ENCODE results near the gene STK24. TPM values are rescaled to one million over a fixed set of nuclear protein-coding genes. Genes with fewer than 3 reads are reported as not detected.
A peak's percentile ranks its signal among the peaks of the same experiment; 100 is the strongest.

The STK24 gene
- total RNA-seq, 4 donors from 2014 or later, result 55.3 to 96.3 (median 83.9) TPM

DNA sequence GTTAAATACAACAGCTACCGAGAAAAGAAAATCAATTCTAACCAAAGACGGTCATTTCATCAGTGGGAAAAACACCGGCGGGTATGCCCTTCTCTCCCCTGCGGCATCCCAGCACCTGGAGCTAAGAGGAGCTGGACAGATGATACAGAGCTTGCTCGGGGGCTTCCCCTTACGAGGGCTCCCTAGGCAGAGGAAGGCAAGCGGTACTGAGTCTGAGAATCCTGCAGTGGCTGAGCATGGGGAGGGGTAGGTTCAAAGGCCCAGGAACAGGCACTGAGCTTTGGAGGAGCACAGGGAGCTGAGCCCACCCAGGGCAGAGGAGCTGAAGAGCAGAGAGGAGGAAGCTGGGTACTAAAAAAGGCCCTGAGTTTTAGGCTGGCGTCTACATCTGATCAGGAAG is 12.7 kb downstream of the STK24 start:
- TF ChIP-seq, protein P1, sequence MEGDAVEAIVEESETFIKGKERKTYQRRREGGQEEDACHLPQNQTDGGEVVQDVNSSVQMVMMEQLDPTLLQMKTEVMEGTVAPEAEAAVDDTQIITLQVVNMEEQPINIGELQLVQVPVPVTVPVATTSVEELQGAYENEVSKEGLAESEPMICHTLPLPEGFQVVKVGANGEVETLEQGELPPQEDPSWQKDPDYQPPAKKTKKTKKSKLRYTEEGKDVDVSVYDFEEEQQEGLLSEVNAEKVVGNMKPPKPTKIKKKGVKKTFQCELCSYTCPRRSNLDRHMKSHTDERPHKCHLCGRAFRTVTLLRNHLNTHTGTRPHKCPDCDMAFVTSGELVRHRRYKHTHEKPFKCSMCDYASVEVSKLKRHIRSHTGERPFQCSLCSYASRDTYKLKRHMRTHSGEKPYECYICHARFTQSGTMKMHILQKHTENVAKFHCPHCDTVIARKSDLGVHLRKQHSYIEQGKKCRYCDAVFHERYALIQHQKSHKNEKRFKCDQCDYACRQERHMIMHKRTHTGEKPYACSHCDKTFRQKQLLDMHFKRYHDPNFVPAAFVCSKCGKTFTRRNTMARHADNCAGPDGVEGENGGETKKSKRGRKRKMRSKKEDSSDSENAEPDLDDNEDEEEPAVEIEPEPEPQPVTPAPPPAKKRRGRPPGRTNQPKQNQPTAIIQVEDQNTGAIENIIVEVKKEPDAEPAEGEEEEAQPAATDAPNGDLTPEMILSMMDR (IDR thresholded peaks at IDR 0.05), result no peak
- no peak for DNase-seq (ENCODE audit: low spot score)
- no peak for ATAC-seq (ENCODE audit: low FRiP score)

DNA sequence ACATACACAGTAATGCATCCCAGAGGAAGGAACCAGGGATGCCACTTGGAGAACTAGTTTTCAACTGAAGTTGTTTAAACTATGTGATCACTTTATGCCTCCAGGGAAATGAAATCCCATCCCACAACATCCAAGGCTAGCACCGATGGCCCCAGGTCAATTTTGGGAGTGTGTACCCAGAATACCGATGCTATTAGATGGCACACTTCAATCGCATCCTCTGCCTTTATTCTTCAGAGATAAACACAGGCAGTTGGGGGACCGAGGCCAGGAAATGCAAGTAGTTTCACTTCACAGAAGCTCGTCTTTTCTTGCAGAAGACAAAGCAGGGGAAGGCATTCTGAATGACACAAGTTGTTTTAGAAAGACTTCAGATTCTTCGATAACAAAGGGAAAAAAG is 13.8 kb downstream of the STK24 start:
- TF ChIP-seq, protein P1 (IDR thresholded peaks at IDR 0.05), result no peak

DNA sequence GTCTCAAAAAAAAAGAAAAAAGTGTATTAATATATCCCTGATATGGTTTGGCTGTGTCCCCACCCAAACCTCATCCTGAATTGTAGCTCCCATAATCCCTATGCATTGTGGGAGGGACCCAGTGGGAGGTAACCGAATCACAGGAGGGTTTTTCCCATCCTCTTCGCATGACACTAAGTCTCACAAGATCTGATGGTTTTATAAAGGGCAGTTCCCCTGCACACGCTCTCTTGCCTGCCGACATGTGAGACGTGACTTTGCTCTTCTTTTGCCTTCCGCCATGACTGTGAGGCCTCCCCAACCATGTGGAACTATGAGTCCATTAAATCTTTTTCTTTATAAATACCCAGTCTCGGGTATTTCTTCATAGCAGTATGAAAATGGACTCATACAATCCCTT is 17.7 kb downstream of the STK24 start:
- DNase-seq (ENCODE audit: low spot score) (no peak), ATAC-seq (ENCODE audit: low FRiP score) (no peak)
- TF ChIP-seq, protein P1 (IDR thresholded peaks at IDR 0.05), result no peak

More for the DNA sequence above, 13.8 kb downstream of the STK24 start:
- no peak for ATAC-seq (ENCODE audit: low FRiP score)
- DNase-seq (ENCODE audit: low spot score), result no peak

DNA sequence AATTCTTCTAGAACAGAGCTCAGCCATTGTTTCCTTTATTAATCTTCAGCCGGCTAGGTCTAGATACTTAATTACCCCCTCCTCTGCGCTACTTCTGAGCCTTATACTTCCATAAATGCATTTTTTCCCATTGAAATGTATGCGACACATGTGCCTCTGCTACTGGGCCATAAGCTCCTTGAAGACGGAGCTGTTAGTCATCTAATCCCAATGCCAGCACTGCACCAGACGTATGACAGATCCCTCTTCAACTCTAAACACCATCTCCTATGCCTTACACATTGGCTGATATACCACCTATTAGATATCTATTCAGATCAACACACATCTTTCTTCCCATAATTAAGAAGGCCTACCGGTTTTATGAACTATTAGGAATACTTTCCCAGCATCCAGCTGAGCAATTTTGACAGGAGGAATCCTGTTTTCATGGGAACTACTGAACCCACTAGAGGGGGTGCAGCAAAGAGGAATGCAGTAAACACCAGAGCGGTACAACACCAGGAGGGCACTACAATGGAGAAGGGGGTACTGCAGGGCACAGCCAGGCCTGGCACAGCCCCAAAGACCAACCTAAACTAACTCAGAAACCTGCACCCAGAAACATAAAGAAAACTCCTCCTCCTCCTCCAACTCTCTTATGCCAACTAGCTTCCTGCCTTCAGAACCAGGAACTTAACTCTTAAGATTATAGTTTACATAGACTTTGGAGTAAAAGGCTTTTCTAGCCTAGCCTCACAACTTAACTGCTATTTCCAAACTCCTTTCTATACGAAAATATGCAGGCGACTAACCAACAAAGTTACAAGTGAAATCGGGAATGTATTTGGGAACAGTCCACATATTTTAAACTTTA is 18.7 kb downstream of the STK24 start:
- TF ChIP-seq, protein P1 (IDR thresholded peaks at IDR 0.05), result no peak
- ATAC-seq (ENCODE audit: low FRiP score), result peak; percentile 38
- DNase-seq (ENCODE audit: low spot score), result no peak

DNA sequence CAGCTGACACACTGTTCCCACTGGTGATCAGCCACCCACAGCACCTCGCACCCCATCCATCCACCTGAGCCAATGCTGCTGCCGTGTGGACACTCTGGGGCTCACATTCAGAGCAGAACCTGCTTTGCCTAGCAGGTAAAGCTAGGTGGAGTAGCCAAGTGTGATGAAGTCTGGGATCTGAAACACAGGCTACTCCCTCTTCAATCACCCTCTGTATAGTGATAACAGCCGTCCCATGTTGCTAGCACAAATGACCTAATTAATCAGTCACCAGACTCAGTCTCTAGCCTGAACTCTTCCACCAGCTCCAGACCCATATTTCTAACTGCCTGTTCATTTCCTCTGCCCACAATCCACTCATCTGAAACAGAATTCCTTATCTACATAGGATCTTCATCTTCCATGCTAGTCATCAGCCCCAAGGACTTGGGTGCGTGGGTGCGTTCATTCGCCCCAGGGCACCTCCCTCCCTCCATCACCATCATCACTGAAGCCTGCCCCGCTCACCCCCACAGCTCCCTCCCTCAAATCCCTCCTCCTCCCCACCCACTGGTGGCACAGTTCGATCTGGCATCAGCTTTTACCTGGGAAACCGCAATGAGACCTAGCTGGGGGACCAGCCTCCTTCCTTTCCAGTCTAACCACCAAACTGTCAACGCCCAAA is 19.8 kb downstream of the STK24 start:
- DNase-seq (ENCODE audit: low spot score), result no peak
- TF ChIP-seq, protein P1 (IDR thresholded peaks at IDR 0.05), result no peak
- ATAC-seq (ENCODE audit: low FRiP score), result no peak

DNA sequence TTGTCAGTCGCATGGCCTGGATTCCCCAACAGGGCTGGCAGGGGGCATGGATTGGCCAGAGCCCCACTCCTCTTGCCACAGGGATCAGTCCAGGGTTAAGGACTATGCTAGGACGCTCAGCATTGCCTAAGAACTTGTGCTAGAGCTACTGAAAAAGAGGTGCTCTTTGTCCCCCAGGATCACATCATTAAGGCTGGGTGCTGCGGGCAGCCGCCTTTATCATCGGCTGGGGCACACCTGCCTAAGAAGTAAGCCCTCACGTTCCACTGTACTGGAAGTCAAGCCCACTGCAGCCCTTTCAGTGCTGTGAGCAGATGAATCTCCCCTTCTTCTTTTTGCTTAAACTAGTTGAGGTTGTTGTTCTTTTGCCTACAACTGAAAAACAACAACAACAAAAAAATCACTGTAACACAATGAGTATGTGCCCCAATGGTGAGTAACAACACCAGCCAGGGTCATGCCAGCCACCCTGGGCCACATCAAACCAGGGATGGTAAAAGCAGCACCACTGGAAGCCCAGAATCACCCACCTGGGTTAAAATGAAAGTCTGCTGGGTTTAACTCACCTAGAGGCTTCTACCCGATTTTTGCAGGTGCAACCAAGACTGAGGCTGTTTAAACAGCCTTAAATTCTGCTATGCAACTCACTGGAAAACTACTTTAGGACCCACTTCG is 20.6 kb downstream of the STK24 start:
- DNase-seq (ENCODE audit: low spot score), result no peak
- no peak for ATAC-seq (ENCODE audit: low FRiP score)
- TF ChIP-seq, protein P1 (IDR thresholded peaks at IDR 0.05), result no peak
